ENCODE measurements around the gene TMEM92. TPM values are rescaled to one million over a fixed set of nuclear protein-coding genes. Genes with fewer than 3 reads are reported as not detected.

The TMEM92 gene
- total RNA-seq, 4 donors from 2014 or later = 0.12 to 0.76 TPM; not detected in 2

- Histone ChIP-seq H3K36me3 (no peaks in the 10 kb centered on the region), H3K9me3 (no peaks in the 10 kb centered on the region), H3K27me3 (no peaks in the 10 kb centered on the region), H3K4me1 (peaks cover 15 to 59% (median 15%) of the 10 kb centered on the region in 3 donors), H3K4me3 (no peak overlapping the region), H3K27ac (no peak overlapping the region)
- DNase-seq = no peak
- intact Hi-C loops (cut with DNase I) = no loop called here
- 77 to 82% methylated on average over 10 of the region's 10 CpGs for WGBS, 2 donors
- TF ChIP-seq CTCF (IDR thresholded peaks at IDR 0.05) (no peak), POLR2A (IDR thresholded peaks at IDR 0.05) (no peak)
Measured at GRCh38 chr17:50265690-50266315, 8.5 kb upstream of the TMEM92 start.

GRCh38 chr17:50266384-50267073 is 7.7 kb upstream of the TMEM92 start:
- Histone ChIP-seq H3K27me3 (no peaks in the 10 kb centered on the region), H3K36me3 (no peaks in the 10 kb centered on the region), H3K4me3 (no peak overlapping the region), H3K4me1 (peaks cover 15 to 62% (median 15%) of the 10 kb centered on the region in 3 donors), H3K9me3 (no peaks in the 10 kb centered on the region), H3K27ac (peak overlapping the region in 3 of 4 donors; percentile 20 to 72 (median 59))
- no peak for TF ChIP-seq CTCF (IDR thresholded peaks at IDR 0.05)
- TF ChIP-seq POLR2A (IDR thresholded peaks at IDR 0.05) = no peak
- intact Hi-C loops (cut with DNase I) = no loop called here
- DNase-seq = no peak
- 0 to 40% methylated on average over 3 to 5 of the region's 13 CpGs for WGBS, 2 donors

GRCh38 chr17:50267074-50267841 is 7.0 kb upstream of the TMEM92 start:
- WGBS, 2 donors = 37 to 63% methylated on average over 7 to 8 of the region's 10 CpGs
- DNase-seq = no peak

GRCh38 chr17:50268026-50268425 is 6.2 kb upstream of the TMEM92 start:
- Histone ChIP-seq H3K4me3 (no peak overlapping the region), H3K27me3 (peaks cover 0 to under 1% (median 0%) of the 10 kb centered on the region in 4 donors), H3K27ac (peak overlapping the region in 1 of 4 donors; percentile 3), H3K36me3 (no peaks in the 10 kb centered on the region), H3K9me3 (no peaks in the 10 kb centered on the region), H3K4me1 (peaks cover 20 to 75% (median 21%) of the 10 kb centered on the region in 3 donors)
- intact Hi-C loops (cut with DNase I) = no loop called here
- TF ChIP-seq CTCF (IDR thresholded peaks at IDR 0.05) (no peak), POLR2A (IDR thresholded peaks at IDR 0.05) (no peak)
- WGBS, 2 donors = 64 to 76% methylated on average over 5 of the region's 5 CpGs
- DNase-seq = no peak

More at GRCh38 chr17:50267074-50267841, 7.0 kb upstream of the TMEM92 start:
- Histone ChIP-seq H3K4me3 (no peak overlapping the region), H3K27me3 (no peaks in the 10 kb centered on the region), H3K36me3 (no peaks in the 10 kb centered on the region), H3K4me1 (peaks cover 15 to 68% (median 16%) of the 10 kb centered on the region in 3 donors), H3K9me3 (no peaks in the 10 kb centered on the region), H3K27ac (peak overlapping the region in 3 of 4 donors; percentile 20 to 72 (median 59))
- intact Hi-C loops (cut with DNase I) = no loop called here
- no peak for TF ChIP-seq CTCF (IDR thresholded peaks at IDR 0.05)
- no peak for TF ChIP-seq POLR2A (IDR thresholded peaks at IDR 0.05)

Measured in esophagus squamous epithelium (tissue), 5 donors.